GM19463 (cell line): ENCODE results near the gene SYNJ2.

Experiments
- ATAC-seq: cut with Tn5 transposase; IDR thresholded peaks from one replicate; pipeline ENCODE4 v1.9.1; 2021; ENCODE audit warnings: mild to moderate bottlenecking, moderate library complexity; ENCODE audit not compliant: unreplicated experiment

Gene SYNJ2

GRCh38 chr6:158110986-158111385 is 129.3 kb downstream of the SYNJ2 start:
- no peak for ATAC-seq

DNA sequence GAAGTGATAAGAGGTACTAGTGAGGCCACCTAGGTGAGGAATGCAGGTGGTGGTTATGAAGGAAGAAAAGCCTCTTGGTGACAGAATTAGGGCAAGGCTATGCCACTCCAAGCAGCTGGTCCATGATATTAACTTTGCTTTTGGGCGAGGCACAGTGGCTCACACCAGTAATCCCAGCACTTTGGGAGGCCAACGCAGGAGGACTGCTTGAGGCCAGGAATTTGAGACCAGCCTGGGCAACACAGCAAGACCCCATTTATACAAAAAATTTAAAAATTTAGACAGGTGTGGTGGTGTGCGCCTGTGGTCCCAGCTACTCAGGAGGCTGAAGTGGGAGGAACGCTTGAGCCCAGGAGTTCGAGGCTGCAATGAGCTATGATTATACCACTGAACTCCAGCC is 130.3 kb downstream of the SYNJ2 start:
- ATAC-seq, result no peak

DNA sequence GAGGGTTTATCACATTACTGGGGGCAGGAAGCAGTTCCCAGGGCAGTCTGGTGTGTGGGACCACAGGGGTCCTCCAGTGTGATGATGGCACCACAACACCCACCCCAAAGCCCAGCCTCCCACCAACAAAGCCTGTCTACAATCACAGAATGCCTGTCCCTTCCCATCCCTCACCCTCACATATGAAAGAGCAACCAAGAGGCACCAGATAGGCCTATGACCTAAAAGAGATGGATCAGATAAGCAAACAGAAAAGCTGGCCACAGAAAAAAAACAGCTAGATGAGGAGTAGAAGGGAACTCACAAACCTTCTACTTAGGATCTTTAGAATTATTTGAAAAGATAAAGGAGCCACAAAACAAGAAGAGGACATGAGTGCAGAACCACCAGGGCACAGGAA is 132.1 kb downstream of the SYNJ2 start:
- ATAC-seq, result no peak

DNA sequence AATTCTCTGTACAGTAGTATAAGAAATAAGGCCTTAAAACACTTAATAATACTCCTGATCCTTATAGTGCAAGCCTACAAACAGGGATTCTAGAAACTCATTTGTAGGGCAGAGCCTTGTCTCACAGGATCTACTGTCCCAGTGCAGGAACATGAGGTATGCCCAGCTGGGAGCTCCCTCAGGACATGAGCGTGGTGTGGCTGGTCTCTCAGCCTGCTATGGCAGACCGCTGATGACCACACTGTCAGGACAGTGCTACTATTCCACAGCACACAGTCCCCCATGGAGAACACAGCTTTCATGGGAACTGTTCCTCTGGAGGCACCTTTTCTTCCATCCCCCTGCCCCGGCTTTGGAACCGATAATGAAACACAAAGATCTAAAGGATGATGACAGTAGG is 133.4 kb downstream of the SYNJ2 start:
- no peak for ATAC-seq

- ATAC-seq, result no peak
These were observed 133.8 kb downstream of the SYNJ2 start for GRCh38 chr6:158115508-158115907.

DNA sequence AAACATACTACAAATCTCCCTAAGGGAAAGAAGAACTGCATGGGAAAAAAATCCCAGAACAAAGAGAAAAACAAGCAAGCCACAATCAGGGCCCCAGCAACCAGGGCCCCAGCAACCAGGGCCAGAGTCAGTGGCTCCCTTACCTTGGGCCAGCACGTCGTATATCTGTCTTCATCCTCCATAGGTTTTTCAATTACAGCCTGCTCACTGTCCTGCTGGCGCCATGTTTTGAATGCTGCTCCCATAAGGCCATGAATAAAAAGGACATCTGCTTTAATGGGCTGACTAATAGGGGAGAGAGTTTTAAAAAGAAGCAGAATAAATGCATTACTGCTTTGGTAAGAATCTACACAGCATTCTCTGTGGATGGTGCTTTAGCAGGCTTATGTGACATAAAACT is 137.2 kb downstream of the SYNJ2 start:
- ATAC-seq, result no peak

DNA sequence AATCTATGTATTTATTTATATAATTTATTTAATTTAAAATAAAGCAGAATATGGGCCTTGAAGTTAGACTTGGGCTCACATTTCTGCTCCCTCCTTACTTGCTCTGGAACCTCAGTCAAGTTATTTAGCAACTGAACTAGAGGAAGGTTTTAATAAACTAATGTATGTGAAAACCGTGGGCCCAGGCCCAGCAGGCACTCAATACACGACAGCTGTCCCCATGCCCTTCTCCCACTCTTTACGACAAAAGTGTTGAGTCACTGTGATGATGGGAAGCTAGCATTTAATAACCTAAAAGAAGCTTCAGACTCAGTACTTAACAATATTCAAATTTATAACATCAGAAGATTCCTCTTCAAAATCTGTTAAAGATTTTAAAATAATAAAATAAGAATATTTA is 139.7 kb downstream of the SYNJ2 start:
- ATAC-seq, result no peak

- no peak for ATAC-seq
These were observed 140.4 kb downstream of the SYNJ2 start for GRCh38 chr6:158122048-158122447.

DNA sequence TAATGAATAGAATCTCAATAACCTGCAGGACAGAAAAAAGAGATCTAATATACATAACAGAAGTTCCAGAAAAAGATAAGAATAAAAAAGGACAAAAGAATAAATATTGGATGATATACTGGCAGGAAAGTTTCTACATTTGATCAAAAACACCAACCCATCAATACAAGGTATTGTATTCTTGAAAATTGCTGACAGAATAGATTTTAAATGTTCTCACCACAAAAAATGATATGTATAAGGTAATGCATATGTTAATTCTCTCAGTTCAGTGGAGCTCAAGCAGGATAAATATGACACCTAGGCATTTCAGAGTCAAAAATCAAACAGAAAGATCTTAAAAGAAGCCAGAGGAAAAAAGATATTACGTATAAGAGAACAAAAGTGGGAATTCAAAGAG is 142.6 kb downstream of the SYNJ2 start:
- no peak for ATAC-seq

DNA sequence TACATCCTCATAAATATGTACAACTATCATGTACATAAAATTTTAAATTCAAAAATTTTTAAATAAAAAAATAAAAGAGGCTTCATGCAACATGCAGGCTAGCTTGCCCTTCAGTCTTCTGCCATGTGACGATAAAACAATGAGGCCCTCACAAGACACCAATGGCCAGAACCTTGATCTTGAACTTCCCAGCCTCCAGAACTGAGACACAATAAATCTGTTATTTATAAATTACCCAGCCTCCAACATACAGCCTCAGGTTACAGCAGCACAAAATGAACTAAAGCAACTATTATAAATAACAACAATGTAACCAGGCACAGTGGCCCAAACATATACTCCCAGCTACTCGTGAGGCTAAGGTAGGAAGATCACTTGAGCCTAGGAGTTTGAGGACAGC is 143.6 kb downstream of the SYNJ2 start:
- ATAC-seq, result no peak

DNA sequence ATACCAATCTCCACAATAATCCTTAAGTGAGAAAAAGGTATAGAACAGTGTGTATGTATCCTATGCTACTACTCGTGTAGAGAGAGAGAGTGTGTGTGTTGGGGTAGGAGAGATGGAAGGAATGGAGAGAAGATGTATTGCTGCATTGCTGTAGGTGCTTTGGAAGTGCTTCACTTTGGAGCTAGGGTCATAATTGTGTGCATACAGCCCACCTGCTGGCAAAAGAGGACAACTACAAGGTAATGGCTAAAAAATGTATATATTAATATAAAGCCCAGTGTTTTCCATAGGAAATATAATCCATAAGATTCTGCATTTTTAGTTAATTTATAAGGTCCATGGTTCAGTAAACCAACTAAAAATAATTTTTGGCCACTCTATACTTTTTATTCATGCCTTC is 150.3 kb downstream of the SYNJ2 start:
- no peak for ATAC-seq

- no peak for ATAC-seq
These were observed 161.1 kb downstream of the SYNJ2 start for GRCh38 chr6:158142789-158143188.

DNA sequence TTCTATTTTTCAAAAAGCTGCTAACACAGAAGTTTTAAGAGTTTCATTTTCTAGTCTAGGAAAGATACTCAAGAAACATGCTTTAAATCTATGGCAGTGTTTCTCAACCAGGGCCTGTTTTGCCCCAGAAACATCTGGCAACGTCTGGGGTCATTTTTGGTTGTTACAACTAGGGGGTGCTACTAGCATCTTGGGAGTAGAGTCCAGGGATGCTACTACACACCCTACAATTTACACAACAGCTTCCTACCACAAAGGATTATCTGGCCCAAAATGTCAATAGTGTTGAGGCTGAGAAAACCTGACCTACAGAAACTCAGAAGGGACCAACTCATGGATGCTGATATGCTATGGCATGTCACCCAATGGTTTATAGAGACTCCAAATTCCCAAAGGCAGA is 162.0 kb downstream of the SYNJ2 start:
- no peak for ATAC-seq
